NT2/D1 (cell line): ENCODE data around the gene APOBEC3A.
"Not testable (repeated sequence)": the region's sequence is repeated elsewhere in the genome, so short reads cannot be mapped to it uniquely, and the experiment has no call there.

Experiments used
- DNase-seq: peaks from one replicate; pipeline ENCODE4 v3.0.0-alpha.2; 2011; ENCODE audit warnings: low read depth, low spot score
- H3K27me3 ChIP-seq: 2 replicates; pipeline ENCODE4 v1.6.0; 2011; ENCODE audit warnings: mild to moderate bottlenecking; ENCODE audit not compliant: insufficient read length, insufficient read depth
- H3K36me3 ChIP-seq: 2 replicates; pipeline ENCODE4 v1.6.1; 2011; ENCODE audit warnings: mild to moderate bottlenecking, low read length, mixed read lengths; ENCODE audit not compliant: insufficient read depth, insufficient read length
- H3K4me1 ChIP-seq: 2 replicates; pipeline ENCODE4 v1.5.1; 2011; ENCODE audit not compliant: insufficient read depth, insufficient read length
- H3K4me3 ChIP-seq: 2 replicates; pipeline ENCODE4 v1.5.1; 2011; ENCODE audit warnings: low read depth; ENCODE audit not compliant: insufficient read length
- H3K9ac ChIP-seq: 2 replicates; pipeline ENCODE4 v1.6.0; 2011; ENCODE audit warnings: low read depth; ENCODE audit not compliant: insufficient read length
- H3K9me3 ChIP-seq: 2 replicates; pipeline ENCODE4 v1.5.1; 2011; ENCODE audit warnings: mild to moderate bottlenecking, low read length; ENCODE audit not compliant: insufficient read depth
- SUZ12 ChIP-seq: IDR thresholded peaks from 2 replicates; pipeline ENCODE4 v1.6.1; 2011; ENCODE audit not compliant: insufficient read length, insufficient read depth; ENCODE audit errors: extremely low read depth
- YY1 ChIP-seq: IDR thresholded peaks from 2 replicates; pipeline ENCODE4 v1.6.1; 2011; ENCODE audit not compliant: insufficient read length, insufficient read depth
- ZNF274 ChIP-seq: IDR thresholded peaks from 2 replicates; pipeline ENCODE4 v1.6.1; 2011; ENCODE audit warnings: mild to moderate bottlenecking, low read depth, low read length

The APOBEC3A gene

GRCh38 chr22:38943882-38944281, 13.5 kb upstream of the APOBEC3A start:
- no peak overlapping the region for H3K4me3 ChIP-seq
- TF ChIP-seq SUZ12: no peak
- no peak for TF ChIP-seq YY1
- no peak for TF ChIP-seq ZNF274
- no peaks in the 10 kb centered on the region for H3K9me3 ChIP-seq
- peaks cover 18% of the 10 kb centered on the region for H3K27me3 ChIP-seq
- no peaks in the 10 kb centered on the region for H3K36me3 ChIP-seq
- DNase-seq: no peak
- peaks cover 6% of the 10 kb centered on the region for H3K4me1 ChIP-seq
- no peak overlapping the region for H3K9ac ChIP-seq

GRCh38 chr22:38944653-38945052, 12.8 kb upstream of the APOBEC3A start:
- Histone ChIP-seq H3K4me1 (peaks cover 6% of the 10 kb centered on the region), H3K36me3 (no peaks in the 10 kb centered on the region), H3K9me3 (no peaks in the 10 kb centered on the region), H3K9ac (no peak overlapping the region), H3K4me3 (no peak overlapping the region), H3K27me3 (peaks cover 18% of the 10 kb centered on the region)
- no peak for TF ChIP-seq YY1
- no peak for TF ChIP-seq SUZ12
- no peak for TF ChIP-seq ZNF274
- no peak for DNase-seq

- not testable (repeated sequence) for H3K4me3 ChIP-seq, H3K4me1 ChIP-seq, H3K9me3 ChIP-seq, H3K9ac ChIP-seq, DNase-seq, H3K36me3 ChIP-seq
- H3K27me3 ChIP-seq: peaks cover 18% of the 10 kb centered on the region
These were observed 11.6 kb upstream of the APOBEC3A start for GRCh38 chr22:38945706-38946338.

- no peak overlapping the region for H3K9ac ChIP-seq
- peaks cover 7% of the 10 kb centered on the region for H3K4me1 ChIP-seq
- H3K9me3 ChIP-seq: no peaks in the 10 kb centered on the region
- TF ChIP-seq SUZ12 (no peak), YY1 (no peak), ZNF274 (no peak)
- DNase-seq: no peak
- no peak overlapping the region for H3K4me3 ChIP-seq
- H3K36me3 ChIP-seq: no peaks in the 10 kb centered on the region
- H3K27me3 ChIP-seq: peaks cover 14% of the 10 kb centered on the region
These were observed 10.6 kb upstream of the APOBEC3A start for GRCh38 chr22:38946771-38947170.

- peaks cover 7% of the 10 kb centered on the region for H3K4me1 ChIP-seq
- TF ChIP-seq YY1 (no peak), ZNF274 (no peak), SUZ12 (no peak)
- H3K9me3 ChIP-seq: no peaks in the 10 kb centered on the region
- DNase-seq: no peak
- no peak overlapping the region for H3K4me3 ChIP-seq
- peaks cover 13% of the 10 kb centered on the region for H3K27me3 ChIP-seq
- no peak overlapping the region for H3K9ac ChIP-seq
- no peaks in the 10 kb centered on the region for H3K36me3 ChIP-seq
These were observed 9.9 kb upstream of the APOBEC3A start for GRCh38 chr22:38947321-38948140.

GRCh38 chr22:38948181-38948940, 9.0 kb upstream of the APOBEC3A start:
- Histone ChIP-seq H3K9me3 (no peaks in the 10 kb centered on the region), H3K27me3 (peaks cover 6% of the 10 kb centered on the region), H3K9ac (no peak overlapping the region), H3K4me1 (peaks cover 7% of the 10 kb centered on the region), H3K36me3 (no peaks in the 10 kb centered on the region), H3K4me3 (no peak overlapping the region)
- no peak for TF ChIP-seq SUZ12
- TF ChIP-seq YY1: no peak
- no peak for TF ChIP-seq ZNF274
- no peak for DNase-seq

GRCh38 chr22:38949889-38950405, 7.5 kb upstream of the APOBEC3A start:
- TF ChIP-seq YY1 (no peak), SUZ12 (no peak), ZNF274 (no peak)
- H3K4me3 ChIP-seq: no peak overlapping the region
- DNase-seq: no peak
- H3K9me3 ChIP-seq: no peaks in the 10 kb centered on the region
- H3K4me1 ChIP-seq: peaks cover 7% of the 10 kb centered on the region
- H3K36me3 ChIP-seq: no peaks in the 10 kb centered on the region
- H3K9ac ChIP-seq: no peak overlapping the region
- H3K27me3 ChIP-seq: no peaks in the 10 kb centered on the region
